ENCODE measurements around the gene ABCB9. TPM values are rescaled to one million over a fixed set of nuclear protein-coding genes. Genes with fewer than 3 reads are reported as not detected.

ABCB9 gene
- total RNA-seq, 4 donors from 2014 or later = 4.9 to 6.8 (median 5.3) TPM

GRCh38 chr12:122979001-122979907 lies 13.0 kb upstream of the ABCB9 start:
- Histone ChIP-seq H3K36me3 (no peaks in the 10 kb centered on the region), H3K27me3 (no peaks in the 10 kb centered on the region), H3K4me3 (replicated peaks in 1 of 3) (peak overlapping the region in 1 of 3 donors; percentile 98), H3K27ac (no peak overlapping the region), H3K9me3 (no peaks in the 10 kb centered on the region), H3K4me1 (peaks cover 31 to 56% of the 10 kb centered on the region in 2 donors)
- no peak for DNase-seq
- intact Hi-C loops (cut with DNase I) = no loop called here
- no peak for TF ChIP-seq POLR2A (IDR thresholded peaks at IDR 0.05)
- no peak for TF ChIP-seq CTCF (IDR thresholded peaks at IDR 0.05)
- 68 to 72% methylated on average over 16 to 19 of the region's 28 CpGs for WGBS, 2 donors

- 86 to 92% methylated on average over 6 to 15 of the region's 21 CpGs for WGBS, 2 donors
- Histone ChIP-seq H3K36me3 (no peaks in the 10 kb centered on the region), H3K4me1 (peaks cover 37 to 53% of the 10 kb centered on the region in 2 donors), H3K27me3 (no peaks in the 10 kb centered on the region), H3K27ac (no peak overlapping the region), H3K4me3 (replicated peaks in 1 of 3) (no peak overlapping the region), H3K9me3 (no peaks in the 10 kb centered on the region)
- TF ChIP-seq POLR2A (IDR thresholded peaks at IDR 0.05) (no peak), CTCF (IDR thresholded peaks at IDR 0.05) (no peak)
- no peak for DNase-seq
- intact Hi-C loops (cut with DNase I) = no loop called here
These were observed 12.3 kb upstream of the ABCB9 start for GRCh38 chr12:122978507-122978955.

GRCh38 chr12:122977655-122978392 lies 11.6 kb upstream of the ABCB9 start:
- no peak for TF ChIP-seq POLR2A (IDR thresholded peaks at IDR 0.05)
- TF ChIP-seq CTCF (IDR thresholded peaks at IDR 0.05) = no peak
- H3K27me3 ChIP-seq = no peaks in the 10 kb centered on the region
- DNase-seq = no peak
- intact Hi-C loops (cut with DNase I) = no loop called here
- no peaks in the 10 kb centered on the region for H3K9me3 ChIP-seq
- H3K27ac ChIP-seq = no peak overlapping the region
- no peak overlapping the region for H3K4me3 ChIP-seq (replicated peaks in 1 of 3)
- peaks cover 37 to 48% of the 10 kb centered on the region in 2 donors for H3K4me1 ChIP-seq
- H3K36me3 ChIP-seq = no peaks in the 10 kb centered on the region
- 72 to 79% methylated on average over 3 to 8 of the region's 9 CpGs for WGBS, 2 donors

GRCh38 chr12:122977153-122977552 lies 10.9 kb upstream of the ABCB9 start:
- Histone ChIP-seq H3K4me1 (peaks cover 35 to 41% of the 10 kb centered on the region in 2 donors), H3K27me3 (no peaks in the 10 kb centered on the region), H3K27ac (no peak overlapping the region), H3K9me3 (no peaks in the 10 kb centered on the region), H3K4me3 (replicated peaks in 1 of 3) (no peak overlapping the region), H3K36me3 (no peaks in the 10 kb centered on the region)
- WGBS, 2 donors = 85 to 93% methylated on average over 3 to 6 of the region's 6 CpGs
- DNase-seq = no peak
- intact Hi-C loops (cut with DNase I) = no loop called here
- TF ChIP-seq CTCF (IDR thresholded peaks at IDR 0.05) (no peak), POLR2A (IDR thresholded peaks at IDR 0.05) (no peak)

- H3K36me3 ChIP-seq = no peaks in the 10 kb centered on the region
- TF ChIP-seq POLR2A (IDR thresholded peaks at IDR 0.05) (no peak), CTCF (IDR thresholded peaks at IDR 0.05) (no peak)
- H3K4me1 ChIP-seq = peaks cover 30 to 36% of the 10 kb centered on the region in 2 donors
- no peaks in the 10 kb centered on the region for H3K9me3 ChIP-seq
- no peak for DNase-seq
- whole genome bisulfite sequencing, 2 donors = 68 to 89% methylated on average over 7 to 8 of the region's 15 CpGs
- H3K27ac ChIP-seq = no peak overlapping the region
- intact Hi-C loops (cut with DNase I) = no loop called here
- no peaks in the 10 kb centered on the region for H3K27me3 ChIP-seq
- no peak overlapping the region for H3K4me3 ChIP-seq (replicated peaks in 1 of 3)
These were observed 10.3 kb upstream of the ABCB9 start for GRCh38 chr12:122976648-122976975.
